Measurements from ENCODE around the gene MALRD1. TPM values are rescaled to one million over a fixed set of nuclear protein-coding genes. Genes with fewer than 3 reads are reported as not detected.

MALRD1 gene
- total RNA-seq, 2 experiments from 2014 or later, result 0.36 to 0.56 TPM

DNA sequence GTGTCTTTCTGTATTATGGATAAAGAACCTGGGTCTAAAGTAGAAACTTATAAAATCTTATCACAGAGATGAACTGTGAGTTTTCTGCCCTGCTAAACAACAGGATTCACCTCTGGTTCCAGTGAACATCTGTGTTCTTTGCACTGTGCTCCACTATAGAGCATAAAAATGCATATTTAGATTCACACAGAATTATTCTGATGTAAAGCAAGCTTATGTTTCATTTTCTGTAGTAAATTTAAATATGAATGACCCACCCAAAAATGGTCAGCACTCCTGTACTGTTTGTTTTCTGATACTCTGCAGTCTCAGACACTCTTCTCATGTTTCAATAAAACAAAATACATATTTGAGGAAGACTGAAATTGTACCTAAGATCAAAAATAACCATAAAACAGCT lies 563.2 kb downstream of the MALRD1 start:
- no peak overlapping the region for H3K4me3 Mint-ChIP-seq
- no peaks in the 10 kb centered on the region for H3K27me3 Mint-ChIP-seq
- no peaks in the 10 kb centered on the region for H3K36me3 Mint-ChIP-seq
- H3K4me1 Mint-ChIP-seq, result no peaks in the 10 kb centered on the region
- no peak overlapping the region for H3K27ac Mint-ChIP-seq
- no peak for DNase-seq
- no peaks in the 10 kb centered on the region for H3K9me3 Mint-ChIP-seq

DNA sequence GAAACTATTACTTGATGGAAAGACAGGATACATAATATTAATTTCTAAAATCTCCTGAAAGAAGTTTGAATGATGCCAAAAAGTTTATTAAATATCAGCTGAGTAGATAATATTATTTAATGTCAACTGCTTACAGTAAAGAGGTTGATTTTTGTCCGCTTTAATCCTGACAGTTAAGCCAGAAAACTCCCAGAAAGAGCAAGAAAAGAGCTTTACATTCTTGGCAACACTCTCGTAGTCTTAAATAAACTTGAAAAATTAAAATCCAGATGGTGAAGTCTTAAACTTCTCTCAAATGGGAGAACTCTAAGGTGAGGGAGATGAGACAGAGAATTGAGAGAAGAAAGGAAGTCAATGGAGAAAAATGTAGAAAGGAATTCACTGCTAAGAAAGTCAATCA lies 568.4 kb downstream of the MALRD1 start:
- Mint-ChIP-seq H3K4me3 (no peak overlapping the region), H3K9me3 (no peaks in the 10 kb centered on the region), H3K27ac (no peak overlapping the region), H3K4me1 (no peaks in the 10 kb centered on the region), H3K36me3 (no peaks in the 10 kb centered on the region), H3K27me3 (no peaks in the 10 kb centered on the region)
- DNase-seq, result no peak

- Mint-ChIP-seq H3K27ac (no peak overlapping the region), H3K36me3 (no peaks in the 10 kb centered on the region), H3K4me3 (no peak overlapping the region), H3K4me1 (no peaks in the 10 kb centered on the region), H3K9me3 (no peaks in the 10 kb centered on the region), H3K27me3 (no peaks in the 10 kb centered on the region)
- DNase-seq, result no peak
These were observed 572.2 kb downstream of the MALRD1 start for GRCh38 chr10:19620811-19621210.

DNA sequence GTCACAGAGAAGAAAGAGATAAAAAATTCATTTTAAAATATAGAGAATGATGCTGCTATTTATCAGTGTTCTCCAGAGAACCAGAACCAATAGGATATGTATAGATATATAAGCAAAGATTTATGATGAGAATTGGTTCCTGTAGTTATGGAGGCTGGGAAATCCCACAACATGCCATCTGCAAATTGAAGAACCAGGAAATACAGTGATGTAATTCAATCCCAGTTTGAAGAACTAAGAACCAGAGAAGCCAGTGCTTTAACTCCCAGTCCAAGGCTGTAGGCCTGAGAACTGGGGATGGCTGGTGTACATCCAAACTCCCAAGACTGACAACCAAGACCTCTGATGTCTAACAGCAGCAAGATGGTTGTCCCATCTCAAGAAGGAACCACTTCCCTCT lies 574.7 kb downstream of the MALRD1 start:
- H3K4me3 Mint-ChIP-seq, result no peak overlapping the region
- no peaks in the 10 kb centered on the region for H3K4me1 Mint-ChIP-seq
- DNase-seq, result no peak
- H3K27me3 Mint-ChIP-seq, result no peaks in the 10 kb centered on the region
- H3K36me3 Mint-ChIP-seq, result no peaks in the 10 kb centered on the region
- H3K27ac Mint-ChIP-seq, result no peak overlapping the region
- H3K9me3 Mint-ChIP-seq, result no peaks in the 10 kb centered on the region

- no peaks in the 10 kb centered on the region for H3K36me3 Mint-ChIP-seq
- no peak overlapping the region for H3K4me3 Mint-ChIP-seq
These were observed 577.6 kb downstream of the MALRD1 start for GRCh38 chr10:19626156-19626555.

GRCh38 chr10:19628767-19629560 lies 580.4 kb downstream of the MALRD1 start:
- Mint-ChIP-seq H3K27me3 (no peaks in the 10 kb centered on the region), H3K4me3 (no peak overlapping the region), H3K27ac (no peak overlapping the region)

More at GRCh38 chr10:19626156-19626555, 577.6 kb downstream of the MALRD1 start:
- Mint-ChIP-seq H3K9me3 (no peaks in the 10 kb centered on the region), H3K27ac (no peak overlapping the region), H3K4me1 (no peaks in the 10 kb centered on the region), H3K27me3 (no peaks in the 10 kb centered on the region)
- no peak for DNase-seq

GRCh38 chr10:19629567-19629966 lies 581.0 kb downstream of the MALRD1 start:
- no peak overlapping the region for H3K4me3 Mint-ChIP-seq
- no peaks in the 10 kb centered on the region for H3K9me3 Mint-ChIP-seq
- no peaks in the 10 kb centered on the region for H3K4me1 Mint-ChIP-seq
- H3K36me3 Mint-ChIP-seq, result no peaks in the 10 kb centered on the region
- H3K27me3 Mint-ChIP-seq, result no peaks in the 10 kb centered on the region
- no peak overlapping the region for H3K27ac Mint-ChIP-seq
- DNase-seq, result no peak

More at GRCh38 chr10:19628767-19629560, 580.4 kb downstream of the MALRD1 start:
- Mint-ChIP-seq H3K36me3 (no peaks in the 10 kb centered on the region), H3K4me1 (no peaks in the 10 kb centered on the region), H3K9me3 (no peaks in the 10 kb centered on the region)
- DNase-seq, result no peak

DNA sequence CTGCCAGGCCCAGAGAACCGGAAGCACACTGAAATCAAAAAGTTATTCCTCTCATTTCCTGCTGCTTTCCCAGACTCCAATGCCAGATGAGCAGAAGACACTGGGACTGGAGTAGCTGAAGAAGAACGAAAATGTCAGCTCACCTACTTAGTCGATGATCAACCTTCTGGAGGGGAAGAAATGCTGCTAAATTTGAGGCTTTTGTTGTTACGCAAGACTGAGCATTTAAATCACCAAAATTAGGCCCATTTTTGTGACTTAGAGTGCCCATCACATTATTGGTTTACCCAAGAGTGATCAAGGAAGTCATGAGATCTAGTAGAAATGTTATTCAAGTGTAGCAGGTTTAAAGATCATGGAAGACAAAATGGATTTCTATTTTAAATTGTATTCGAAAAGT lies 585.6 kb downstream of the MALRD1 start:
- no peak for DNase-seq
- H3K36me3 Mint-ChIP-seq, result no peaks in the 10 kb centered on the region
- H3K27ac Mint-ChIP-seq, result no peak overlapping the region
- no peaks in the 10 kb centered on the region for H3K27me3 Mint-ChIP-seq
- H3K4me1 Mint-ChIP-seq, result peaks cover 5% of the 10 kb centered on the region
- peaks cover 3% of the 10 kb centered on the region for H3K9me3 Mint-ChIP-seq
- no peak overlapping the region for H3K4me3 Mint-ChIP-seq

GRCh38 chr10:19638182-19638895 lies 589.7 kb downstream of the MALRD1 start:
- H3K4me3 Mint-ChIP-seq, result no peak overlapping the region
- no peaks in the 10 kb centered on the region for H3K36me3 Mint-ChIP-seq
- no peaks in the 10 kb centered on the region for H3K27me3 Mint-ChIP-seq
- no peak overlapping the region for H3K27ac Mint-ChIP-seq
- DNase-seq, result no peak
- peaks cover 5% of the 10 kb centered on the region for H3K4me1 Mint-ChIP-seq
- peaks cover 3% of the 10 kb centered on the region for H3K9me3 Mint-ChIP-seq

DNA sequence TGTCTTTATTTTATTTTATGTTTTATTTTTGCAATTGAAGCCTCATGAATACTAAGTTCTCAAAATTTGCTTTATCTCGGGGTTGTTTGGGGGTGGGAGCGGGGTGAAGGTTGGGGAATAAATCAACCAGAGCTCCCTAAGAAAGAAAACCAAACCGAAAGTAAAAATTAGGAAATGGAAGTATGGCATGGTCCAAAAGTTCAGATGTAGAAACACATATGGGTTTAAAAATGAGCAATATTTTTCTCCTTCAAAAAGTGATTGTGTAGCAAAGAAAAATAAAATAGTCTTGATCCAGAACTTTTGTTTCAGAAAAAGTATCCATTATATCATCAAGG lies 590.3 kb downstream of the MALRD1 start:
- no peak overlapping the region for H3K27ac Mint-ChIP-seq
- H3K4me3 Mint-ChIP-seq, result no peak overlapping the region
- H3K36me3 Mint-ChIP-seq, result no peaks in the 10 kb centered on the region
- no peak for DNase-seq
- no peaks in the 10 kb centered on the region for H3K27me3 Mint-ChIP-seq
- peaks cover 5% of the 10 kb centered on the region for H3K4me1 Mint-ChIP-seq
- peaks cover 3% of the 10 kb centered on the region for H3K9me3 Mint-ChIP-seq

- no peaks in the 10 kb centered on the region for H3K36me3 Mint-ChIP-seq
- H3K4me3 Mint-ChIP-seq, result no peak overlapping the region
- H3K4me1 Mint-ChIP-seq, result peaks cover 5% of the 10 kb centered on the region
- no peak for DNase-seq
- H3K27me3 Mint-ChIP-seq, result no peaks in the 10 kb centered on the region
- no peak overlapping the region for H3K27ac Mint-ChIP-seq
- H3K9me3 Mint-ChIP-seq, result no peaks in the 10 kb centered on the region
These were observed 592.1 kb downstream of the MALRD1 start for GRCh38 chr10:19640566-19641263.

DNA sequence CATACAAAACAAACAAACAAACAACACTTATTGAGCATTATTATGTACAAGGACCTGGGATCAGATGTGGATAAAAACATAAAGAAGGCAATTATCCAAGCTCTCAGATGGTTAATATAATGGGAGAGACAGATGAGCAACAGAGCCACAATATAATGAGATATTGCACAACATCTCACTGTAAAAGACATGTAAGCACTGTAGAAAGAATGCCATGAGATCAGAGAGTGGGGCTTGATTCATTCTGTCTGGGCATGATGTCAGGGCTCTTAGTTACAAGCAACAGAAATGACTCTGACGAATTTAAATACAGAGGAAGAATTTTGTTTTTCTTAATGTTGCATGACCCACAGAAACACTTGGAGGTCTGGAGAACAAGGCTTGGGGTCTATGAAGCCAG lies 602.9 kb downstream of the MALRD1 start:
- no peak overlapping the region for H3K4me3 Mint-ChIP-seq
- peaks cover 1% of the 10 kb centered on the region for H3K9me3 Mint-ChIP-seq
- H3K4me1 Mint-ChIP-seq, result no peaks in the 10 kb centered on the region
- no peaks in the 10 kb centered on the region for H3K36me3 Mint-ChIP-seq
- DNase-seq, result no peak
- H3K27me3 Mint-ChIP-seq, result no peaks in the 10 kb centered on the region
- H3K27ac Mint-ChIP-seq, result no peak overlapping the region

GRCh38 chr10:19652750-19653149 lies 604.1 kb downstream of the MALRD1 start:
- H3K4me3 Mint-ChIP-seq, result no peak overlapping the region
- H3K27me3 Mint-ChIP-seq, result no peaks in the 10 kb centered on the region
- no peaks in the 10 kb centered on the region for H3K4me1 Mint-ChIP-seq
- DNase-seq, result no peak
- peaks cover 1% of the 10 kb centered on the region for H3K9me3 Mint-ChIP-seq
- no peaks in the 10 kb centered on the region for H3K36me3 Mint-ChIP-seq
- no peak overlapping the region for H3K27ac Mint-ChIP-seq

- DNase-seq, result no peak
- Mint-ChIP-seq H3K4me1 (no peaks in the 10 kb centered on the region), H3K9me3 (peaks cover 1% of the 10 kb centered on the region), H3K4me3 (no peak overlapping the region), H3K27me3 (no peaks in the 10 kb centered on the region), H3K27ac (no peak overlapping the region), H3K36me3 (no peaks in the 10 kb centered on the region)
These were observed 605.3 kb downstream of the MALRD1 start for GRCh38 chr10:19653931-19654330.

DNA sequence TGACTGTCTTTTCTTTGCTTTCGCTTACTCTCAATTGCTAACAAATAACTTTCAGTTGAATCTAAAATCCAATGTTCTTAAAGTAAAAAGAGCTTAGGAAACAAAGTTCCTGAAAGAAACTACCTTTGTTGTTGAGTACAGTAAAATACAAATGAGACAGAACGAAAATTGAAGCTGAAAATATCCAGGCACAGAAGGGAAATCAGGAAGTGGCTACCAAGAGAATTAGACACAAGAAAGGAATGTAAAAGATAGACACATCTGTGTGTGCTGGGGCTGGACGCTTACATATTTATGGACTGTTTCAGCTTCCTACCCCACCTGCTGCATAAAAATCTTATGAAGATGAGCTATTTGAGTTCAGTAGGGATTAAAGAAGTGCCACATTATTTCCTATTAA lies 606.0 kb downstream of the MALRD1 start:
- Mint-ChIP-seq H3K36me3 (no peaks in the 10 kb centered on the region), H3K4me1 (no peaks in the 10 kb centered on the region), H3K27me3 (no peaks in the 10 kb centered on the region), H3K9me3 (no peaks in the 10 kb centered on the region), H3K4me3 (no peak overlapping the region), H3K27ac (no peak overlapping the region)
- no peak for DNase-seq

Data from activated naive CD8-positive, alpha-beta T cell treated with anti-CD3 and anti-CD28 coated beads for 36 hours (primary cell).